Activated CD4-positive, alpha-beta T cell treated with anti-CD3 and anti-CD28 coated beads for 36 hours (primary cell): ENCODE data around the gene LAMTOR3. TPM values are rescaled to one million over a fixed set of nuclear protein-coding genes. Genes with fewer than 3 reads are reported as not detected.
"Not testable (repeated sequence)": the region's sequence is repeated elsewhere in the genome, so short reads cannot be mapped to it uniquely, and the experiment has no call there.

Source experiments
- ATAC-seq: fragments of 200-7000 bp; cut with Tn5 transposase; one replicate; pipeline ENCODE4 v1.10.0; 2021; ENCODE audit warnings: mild to moderate bottlenecking, moderate library complexity
- CTCF ChIA-PET: fragments of 350-600 bp; sonication (Branson Sonifier 250); formaldehyde crosslinking; loops from one replicate; lab custom pipeline; 2021; ENCODE audit warnings: antibody characterized with exemption; lab: Charles Lee
- POLR2A ChIA-PET: fragments of 350-600 bp; sonication (Branson Sonifier 250); formaldehyde crosslinking; loops from one replicate; lab custom pipeline; 2021; ENCODE audit warnings: antibody characterized with exemption, inconsistent platforms; lab: Charles Lee
- DNase-seq: peaks from one replicate; pipeline ENCODE4 v3.0.0-alpha.2; 2020
- H3K27ac Mint-ChIP-seq: one replicate; pipeline ENCODE4 v1.8.0; 2021; ENCODE audit warnings: mixed read lengths
- H3K27me3 Mint-ChIP-seq: one replicate; pipeline ENCODE4 v1.8.0; 2021; ENCODE audit warnings: mixed read lengths
- H3K36me3 Mint-ChIP-seq: one replicate; pipeline ENCODE4 v1.8.0; 2021; ENCODE audit warnings: low read depth, mixed read lengths
- H3K4me1 Mint-ChIP-seq: one replicate; pipeline ENCODE4 v1.8.0; 2021; ENCODE audit warnings: mixed read lengths
- H3K4me3 Mint-ChIP-seq: one replicate; pipeline ENCODE4 v1.8.0; 2021; ENCODE audit warnings: mild to moderate bottlenecking, moderate library complexity, mixed read lengths
- H3K9me3 Mint-ChIP-seq: one replicate; pipeline ENCODE4 v1.8.0; 2021; ENCODE audit warnings: low read depth, mixed read lengths
- intact Hi-C, 2 experiments: fragments of 100-400 bp; cut with DNase I in 1 of 2; cut with micrococcal nuclease in 1 of 2; formaldehyde crosslinking; loops; one replicate each; pipeline versions ENCODE4 v1.14.2 to v1.15.1; 2022 to 2024; cut with DNase I, micrococcal nuclease
- total RNA-seq, 2 experiments: library from RNA; stranded (reverse); gene quantifications; one replicate each; pipeline ENCODE4 v1.2.3, GENCODE V29; 2021

LAMTOR3 gene
- total RNA-seq, 2 experiments from 2014 or later, result 28.5 to 30.4 TPM

GRCh38 chr4:99833756-99834155, 60.5 kb downstream of the LAMTOR3 start:
- Mint-ChIP-seq H3K9me3 (no peaks in the 10 kb centered on the region), H3K27me3 (no peaks in the 10 kb centered on the region), H3K36me3 (peaks cover 17% of the 10 kb centered on the region), H3K4me1 (peaks cover 2% of the 10 kb centered on the region), H3K27ac (no peak overlapping the region), H3K4me3 (no peak overlapping the region)
- DNase-seq (no peak), ATAC-seq (no peak)
- ChIA-PET POLR2A (no interaction called here), CTCF (interaction anchor here (0.5 to 0.6 kb wide), 2 partner anchors 26 to 787 kb away, joined by 3 to 4 read pairs; no protein-coding TSS in a partner anchor)
- intact Hi-C loops, result no loop called here

GRCh38 chr4:99832758-99833157, 61.5 kb downstream of the LAMTOR3 start:
- intact Hi-C loops, result no loop called here
- H3K36me3 Mint-ChIP-seq, result peaks cover 17% of the 10 kb centered on the region
- H3K4me3 Mint-ChIP-seq, result no peak overlapping the region
- no peaks in the 10 kb centered on the region for H3K9me3 Mint-ChIP-seq
- no peak for DNase-seq
- H3K4me1 Mint-ChIP-seq, result peaks cover 10% of the 10 kb centered on the region
- ChIA-PET POLR2A (interaction anchor here (0.7 kb wide), 1 partner anchor 122 kb away, joined by 3 read pairs; no protein-coding TSS in a partner anchor), CTCF (no interaction called here)
- ATAC-seq, result no peak
- H3K27ac Mint-ChIP-seq, result no peak overlapping the region
- no peaks in the 10 kb centered on the region for H3K27me3 Mint-ChIP-seq

- Mint-ChIP-seq H3K4me3 (no peak overlapping the region), H3K27me3 (no peaks in the 10 kb centered on the region), H3K36me3 (peaks cover 17% of the 10 kb centered on the region), H3K9me3 (no peaks in the 10 kb centered on the region), H3K4me1 (peaks cover 14% of the 10 kb centered on the region), H3K27ac (no peak overlapping the region)
- ChIA-PET CTCF (interaction anchor here (0.6 kb wide), 1 partner anchor 122 kb away, joined by 3 read pairs; no protein-coding TSS in a partner anchor), POLR2A (no interaction called here)
- ATAC-seq, result no peak
- DNase-seq, result no peak
- intact Hi-C loops, result no loop called here
These were observed 61.9 kb downstream of the LAMTOR3 start for GRCh38 chr4:99832321-99832720.

GRCh38 chr4:99830051-99830450, 64.2 kb downstream of the LAMTOR3 start:
- ATAC-seq, POLR2A ChIA-PET, H3K4me3 Mint-ChIP-seq, intact Hi-C loops, H3K36me3 Mint-ChIP-seq, H3K9me3 Mint-ChIP-seq, DNase-seq, H3K27ac Mint-ChIP-seq, H3K27me3 Mint-ChIP-seq: not testable (repeated sequence)
- H3K4me1 Mint-ChIP-seq, result peaks cover 24% of the 10 kb centered on the region
- CTCF ChIA-PET, result interaction anchor here (1.0 to 3.9 kb wide), 6 partner anchors 9 to 55 kb away, joined by 3 to 17 read pairs (median 3); partner anchors contain the start of gene DAPP1

GRCh38 chr4:99828477-99828876, 65.8 kb downstream of the LAMTOR3 start:
- peaks cover 10% of the 10 kb centered on the region for H3K36me3 Mint-ChIP-seq
- intact Hi-C loops, result no loop called here
- DNase-seq (no peak), ATAC-seq (no peak)
- H3K27me3 Mint-ChIP-seq, result no peaks in the 10 kb centered on the region
- H3K4me1 Mint-ChIP-seq, result peaks cover 39% of the 10 kb centered on the region
- H3K4me3 Mint-ChIP-seq, result no peak overlapping the region
- no peak overlapping the region for H3K27ac Mint-ChIP-seq
- no peaks in the 10 kb centered on the region for H3K9me3 Mint-ChIP-seq
- ChIA-PET POLR2A (interaction anchor here (1.2 kb wide), 1 partner anchor 19 kb away, joined by 3 read pairs; no protein-coding TSS in a partner anchor), CTCF (interaction anchor here (0.8 to 3.9 kb wide), 8 partner anchors 11 to 79 kb away, joined by 3 to 17 read pairs (median 4); partner anchors contain the start of gene DAPP1)

Other genes starting within 250 kb of the LAMTOR3 start
- gene C4orf54, start 236.6 kb downstream of the LAMTOR3 start, total RNA-seq, result not detected
- gene DAPP1, start 77.6 kb downstream of the LAMTOR3 start, total RNA-seq, result 10 to 100 TPM; 24.7 to 25.9 TPM
- gene DNAJB14, start 52.2 kb upstream of the LAMTOR3 start, total RNA-seq, result 10 to 100 TPM; 29.9 to 46.2 TPM
- gene H2AZ1, start 55.8 kb upstream of the LAMTOR3 start, total RNA-seq, result 100 to 1,000 TPM; 376 to 809 TPM